B cell (primary cell): ENCODE data around the gene ONECUT1.

ENCODE experiments used
- CTCF ChIP-seq: fragments of 200-600 bp; IDR thresholded peaks from one replicate; pipeline ENCODE4 v1.8.0; 2022; ENCODE audit warnings: antibody characterized with exemption, mild to moderate bottlenecking
- EZH2 ChIP-seq: IDR thresholded peaks from 2 replicates; pipeline ENCODE4 v1.6.1; 2012; ENCODE audit warnings: borderline replicate concordance, low read depth, mild to moderate bottlenecking, moderate library complexity, low read length; ENCODE audit not compliant: insufficient read depth, poor library complexity, severe bottlenecking

- TF ChIP-seq CTCF (no peak), EZH2 (no peak)
Observed at GRCh38 chr15:52801748-52802085, 11.6 kb upstream of the ONECUT1 start.
